ENCODE data around the gene MKNK2.

Gene MKNK2

DNA sequence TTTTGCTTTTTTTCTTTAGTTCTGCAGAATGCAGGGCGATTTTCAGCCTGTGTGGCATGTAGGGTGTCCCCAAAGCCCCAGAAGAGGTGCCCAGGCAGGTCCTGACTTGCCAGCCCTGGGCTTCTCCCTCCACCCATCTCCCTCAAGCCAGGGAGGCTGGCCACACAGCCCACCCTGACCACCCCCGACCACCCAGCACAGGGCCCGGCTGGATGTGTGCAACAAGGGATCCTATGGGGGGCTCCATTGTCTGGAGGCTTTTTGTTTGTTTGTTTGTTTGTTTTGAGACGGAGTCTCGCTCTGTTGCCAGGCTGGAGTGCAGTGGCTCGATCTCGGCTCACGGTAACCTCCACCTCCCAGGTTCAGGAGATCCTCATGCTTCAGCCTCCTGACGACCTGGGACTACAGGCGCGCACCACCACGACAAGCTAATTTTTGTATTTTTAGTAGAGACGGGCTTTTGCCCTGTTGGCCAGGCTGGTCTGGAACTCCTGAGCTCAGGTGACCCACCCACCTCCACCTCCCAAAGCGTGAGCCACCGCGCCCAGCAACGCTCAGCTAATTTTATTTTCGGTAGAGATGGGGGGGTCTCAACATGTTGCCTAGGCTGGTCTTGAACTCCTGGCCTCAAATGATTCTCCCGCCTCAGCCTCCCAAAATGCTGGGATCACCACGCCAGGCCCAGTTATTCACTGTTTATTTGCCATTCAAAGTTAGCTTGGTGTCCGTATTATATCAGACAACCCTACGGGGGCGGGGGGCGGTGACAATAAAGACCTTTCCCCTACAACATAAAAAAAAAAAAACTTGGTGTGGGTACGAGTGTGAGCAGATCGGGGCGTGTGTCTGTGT is 7.8 kb upstream of the MKNK2 start:
- Histone ChIP-seq H3K9ac (no peak overlapping the region), H3K4me3 (IDR thresholded peaks at IDR 0.05; ENCODE audit: insufficient read depth, low read depth, low read length) (no peak overlapping the region), H3K36me3 (ENCODE audit: insufficient read depth) (no peaks in the 10 kb centered on the region), H3K27ac (no peak overlapping the region), H4K20me1 (ENCODE audit: insufficient read depth) (no peaks in the 10 kb centered on the region), H3K4me1 (ENCODE audit: low read depth, poor library complexity, severe bottlenecking) (peaks cover 27% of the 10 kb centered on the region), H3K4me2 (no peak overlapping the region), H3K79me2 (ENCODE audit: insufficient read depth, low read depth) (no peaks in the 10 kb centered on the region), H3K27me3 (ENCODE audit: insufficient read depth, low read depth) (no peaks in the 10 kb centered on the region), H2AFZ (ENCODE audit: low read depth) (no peak overlapping the region)
- TF ChIP-seq, protein P1, sequence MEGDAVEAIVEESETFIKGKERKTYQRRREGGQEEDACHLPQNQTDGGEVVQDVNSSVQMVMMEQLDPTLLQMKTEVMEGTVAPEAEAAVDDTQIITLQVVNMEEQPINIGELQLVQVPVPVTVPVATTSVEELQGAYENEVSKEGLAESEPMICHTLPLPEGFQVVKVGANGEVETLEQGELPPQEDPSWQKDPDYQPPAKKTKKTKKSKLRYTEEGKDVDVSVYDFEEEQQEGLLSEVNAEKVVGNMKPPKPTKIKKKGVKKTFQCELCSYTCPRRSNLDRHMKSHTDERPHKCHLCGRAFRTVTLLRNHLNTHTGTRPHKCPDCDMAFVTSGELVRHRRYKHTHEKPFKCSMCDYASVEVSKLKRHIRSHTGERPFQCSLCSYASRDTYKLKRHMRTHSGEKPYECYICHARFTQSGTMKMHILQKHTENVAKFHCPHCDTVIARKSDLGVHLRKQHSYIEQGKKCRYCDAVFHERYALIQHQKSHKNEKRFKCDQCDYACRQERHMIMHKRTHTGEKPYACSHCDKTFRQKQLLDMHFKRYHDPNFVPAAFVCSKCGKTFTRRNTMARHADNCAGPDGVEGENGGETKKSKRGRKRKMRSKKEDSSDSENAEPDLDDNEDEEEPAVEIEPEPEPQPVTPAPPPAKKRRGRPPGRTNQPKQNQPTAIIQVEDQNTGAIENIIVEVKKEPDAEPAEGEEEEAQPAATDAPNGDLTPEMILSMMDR (conservative IDR thresholded peaks at IDR 0.05; ENCODE audit: low read depth, low read length), result no peak

DNA sequence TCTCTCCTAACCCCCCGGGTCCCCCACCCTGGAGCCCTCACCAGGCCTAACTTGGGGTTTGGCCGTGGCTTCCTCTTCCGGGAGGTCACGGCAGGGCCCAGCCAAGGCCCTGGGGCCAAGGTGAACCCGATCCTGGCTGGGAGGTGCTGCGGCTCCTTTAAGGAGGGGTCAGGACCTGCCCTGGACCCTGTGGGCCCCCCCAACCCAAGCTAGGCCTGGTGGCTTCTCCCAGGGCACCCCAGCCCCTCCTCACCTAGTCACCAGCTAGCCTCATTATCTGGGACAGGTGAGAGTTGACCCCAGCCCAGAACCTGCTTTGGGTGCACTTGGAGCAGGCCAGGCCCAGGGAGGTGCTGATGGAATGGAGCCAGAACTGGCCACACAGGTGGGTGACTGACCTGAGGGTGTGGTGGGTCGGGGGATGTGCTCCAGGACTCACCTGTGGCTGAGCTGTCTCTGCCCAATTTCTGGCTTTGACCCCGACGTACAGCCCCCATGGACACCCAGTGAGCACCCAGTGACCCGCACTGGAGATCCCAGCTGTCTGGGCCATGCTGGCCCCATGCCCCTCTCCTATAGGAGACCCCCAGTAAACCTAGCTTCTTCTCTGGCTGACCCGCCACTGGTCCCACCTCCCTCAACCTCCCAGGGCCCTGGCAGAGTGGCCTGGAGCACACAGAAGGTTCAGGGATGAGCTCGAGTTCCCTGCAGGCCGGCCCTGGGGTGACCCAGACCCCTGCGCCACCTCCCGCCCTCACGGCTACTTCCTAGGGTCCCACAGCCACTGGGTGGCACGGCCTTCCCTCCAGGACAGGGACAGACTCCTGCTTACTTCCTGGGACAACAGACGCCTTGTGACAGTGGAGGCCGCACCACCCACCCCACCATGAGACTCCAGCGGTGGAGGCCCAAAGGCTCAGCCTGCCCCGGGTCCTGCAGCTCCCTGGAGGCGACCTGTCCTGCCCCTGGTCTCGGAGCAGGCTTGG is 6.7 kb upstream of the MKNK2 start:
- H3K4me1 ChIP-seq (ENCODE audit: low read depth, poor library complexity, severe bottlenecking), result peaks cover 27% of the 10 kb centered on the region
- TF ChIP-seq, protein P1 (conservative IDR thresholded peaks at IDR 0.05; ENCODE audit: low read depth, low read length), result no peak
- H2AFZ ChIP-seq (ENCODE audit: low read depth), result no peak overlapping the region
- H3K9ac ChIP-seq, result no peak overlapping the region
- no peaks in the 10 kb centered on the region for H4K20me1 ChIP-seq (ENCODE audit: insufficient read depth)
- H3K27ac ChIP-seq, result no peak overlapping the region
- H3K27me3 ChIP-seq (ENCODE audit: insufficient read depth, low read depth), result no peaks in the 10 kb centered on the region
- H3K4me3 ChIP-seq (IDR thresholded peaks at IDR 0.05; ENCODE audit: insufficient read depth, low read depth, low read length), result no peak overlapping the region
- no peaks in the 10 kb centered on the region for H3K36me3 ChIP-seq (ENCODE audit: insufficient read depth)
- H3K79me2 ChIP-seq (ENCODE audit: insufficient read depth, low read depth), result no peaks in the 10 kb centered on the region
- H3K4me2 ChIP-seq, result no peak overlapping the region

DNA sequence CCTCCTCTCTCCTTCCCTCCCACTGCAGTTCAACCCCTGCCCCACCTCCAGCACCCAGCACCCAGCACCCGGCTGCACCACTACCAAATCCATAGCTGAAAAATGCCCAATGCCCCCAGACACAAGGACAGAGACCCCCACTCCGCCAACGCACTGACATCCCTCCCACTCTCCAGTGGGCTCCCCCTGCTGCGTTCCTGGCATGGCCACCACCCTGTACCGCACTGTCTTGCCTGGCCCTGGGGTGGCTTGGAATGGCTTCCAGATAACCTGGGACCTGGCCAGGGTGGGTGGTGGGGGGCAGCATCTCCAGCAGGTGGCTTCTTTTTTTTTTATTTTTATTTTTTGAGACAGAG is 5.8 kb upstream of the MKNK2 start:
- no peaks in the 10 kb centered on the region for H4K20me1 ChIP-seq (ENCODE audit: insufficient read depth)
- TF ChIP-seq, protein P1 (conservative IDR thresholded peaks at IDR 0.05; ENCODE audit: low read depth, low read length), result no peak
- no peak overlapping the region for H2AFZ ChIP-seq (ENCODE audit: low read depth)
- H3K4me2 ChIP-seq, result no peak overlapping the region
- H3K4me3 ChIP-seq (IDR thresholded peaks at IDR 0.05; ENCODE audit: insufficient read depth, low read depth, low read length), result no peak overlapping the region
- no peak overlapping the region for H3K9ac ChIP-seq
- H3K27me3 ChIP-seq (ENCODE audit: insufficient read depth, low read depth), result no peaks in the 10 kb centered on the region
- no peaks in the 10 kb centered on the region for H3K79me2 ChIP-seq (ENCODE audit: insufficient read depth, low read depth)
- H3K4me1 ChIP-seq (ENCODE audit: low read depth, poor library complexity, severe bottlenecking), result peaks cover 26% of the 10 kb centered on the region
- no peak overlapping the region for H3K27ac ChIP-seq
- H3K36me3 ChIP-seq (ENCODE audit: insufficient read depth), result no peaks in the 10 kb centered on the region

DNA sequence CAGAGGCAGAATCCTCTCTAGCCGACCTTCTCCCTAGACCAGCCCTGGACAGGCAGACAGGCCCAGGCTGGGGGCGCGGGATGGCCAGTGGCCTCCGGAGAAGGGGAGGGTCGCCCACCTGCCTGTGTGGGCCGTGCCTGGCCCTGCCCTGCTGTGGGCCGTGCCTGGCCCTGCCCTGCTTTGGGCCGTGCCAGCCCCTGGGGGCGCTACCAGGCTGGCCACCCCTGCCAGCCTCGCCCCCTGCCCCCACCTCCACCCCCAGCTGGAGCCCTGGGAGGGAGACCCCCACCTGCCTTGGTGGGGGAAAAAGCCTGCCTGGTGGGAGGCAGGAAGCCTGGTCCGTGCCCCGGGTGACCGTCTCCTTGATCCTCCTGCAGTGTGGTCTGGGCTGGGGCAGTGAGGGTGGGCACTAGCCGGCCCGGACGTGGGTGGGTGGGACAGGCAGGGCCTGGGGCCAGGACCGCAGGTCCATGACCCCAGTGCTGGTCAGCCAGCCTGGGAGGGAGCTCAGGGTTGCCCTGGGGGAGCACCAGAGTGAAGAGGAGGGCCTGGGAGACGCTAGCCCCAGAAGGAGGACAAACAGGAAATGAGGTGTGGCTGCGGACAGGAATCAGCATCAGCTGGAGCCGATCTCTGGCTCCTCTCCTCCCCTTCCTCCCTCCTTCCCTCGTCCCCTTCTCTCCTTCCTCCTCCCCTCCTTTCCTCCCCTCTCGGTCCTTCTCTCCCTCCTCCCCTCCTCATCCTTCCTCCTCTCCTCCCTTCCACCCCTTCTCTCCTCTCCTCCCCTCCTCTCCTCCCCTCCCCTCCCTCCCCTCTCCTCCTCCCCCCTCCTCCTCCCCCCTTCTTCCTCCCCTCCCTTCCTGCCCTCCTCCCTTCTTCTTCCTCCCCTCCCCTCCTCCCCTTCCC is 5.1 kb upstream of the MKNK2 start:
- peaks cover 32% of the 10 kb centered on the region for H3K4me1 ChIP-seq (ENCODE audit: low read depth, poor library complexity, severe bottlenecking)
- H3K79me2 ChIP-seq (ENCODE audit: insufficient read depth, low read depth), result no peaks in the 10 kb centered on the region
- H3K9ac ChIP-seq, result no peak overlapping the region
- no peaks in the 10 kb centered on the region for H3K36me3 ChIP-seq (ENCODE audit: insufficient read depth)
- H4K20me1 ChIP-seq (ENCODE audit: insufficient read depth), result no peaks in the 10 kb centered on the region
- H3K27me3 ChIP-seq (ENCODE audit: insufficient read depth, low read depth), result no peaks in the 10 kb centered on the region
- H3K4me2 ChIP-seq, result no peak overlapping the region
- H3K27ac ChIP-seq, result no peak overlapping the region
- no peak overlapping the region for H2AFZ ChIP-seq (ENCODE audit: low read depth)
- no peak overlapping the region for H3K4me3 ChIP-seq (IDR thresholded peaks at IDR 0.05; ENCODE audit: insufficient read depth, low read depth, low read length)
- TF ChIP-seq, protein P1 (conservative IDR thresholded peaks at IDR 0.05; ENCODE audit: low read depth, low read length), result no peak

Measured in KMS-11 (cell line).